ENCODE measurements around the gene PAK5. TPM values are rescaled to one million over a fixed set of nuclear protein-coding genes. Genes with fewer than 3 reads are reported as not detected.
A peak's percentile ranks its signal among the peaks of the same experiment; 100 is the strongest.

PAK5 gene
- total RNA-seq (ENCODE audit: low replicate concordance), result 1.6 and 1.9 TPM in 2 replicates

DNA sequence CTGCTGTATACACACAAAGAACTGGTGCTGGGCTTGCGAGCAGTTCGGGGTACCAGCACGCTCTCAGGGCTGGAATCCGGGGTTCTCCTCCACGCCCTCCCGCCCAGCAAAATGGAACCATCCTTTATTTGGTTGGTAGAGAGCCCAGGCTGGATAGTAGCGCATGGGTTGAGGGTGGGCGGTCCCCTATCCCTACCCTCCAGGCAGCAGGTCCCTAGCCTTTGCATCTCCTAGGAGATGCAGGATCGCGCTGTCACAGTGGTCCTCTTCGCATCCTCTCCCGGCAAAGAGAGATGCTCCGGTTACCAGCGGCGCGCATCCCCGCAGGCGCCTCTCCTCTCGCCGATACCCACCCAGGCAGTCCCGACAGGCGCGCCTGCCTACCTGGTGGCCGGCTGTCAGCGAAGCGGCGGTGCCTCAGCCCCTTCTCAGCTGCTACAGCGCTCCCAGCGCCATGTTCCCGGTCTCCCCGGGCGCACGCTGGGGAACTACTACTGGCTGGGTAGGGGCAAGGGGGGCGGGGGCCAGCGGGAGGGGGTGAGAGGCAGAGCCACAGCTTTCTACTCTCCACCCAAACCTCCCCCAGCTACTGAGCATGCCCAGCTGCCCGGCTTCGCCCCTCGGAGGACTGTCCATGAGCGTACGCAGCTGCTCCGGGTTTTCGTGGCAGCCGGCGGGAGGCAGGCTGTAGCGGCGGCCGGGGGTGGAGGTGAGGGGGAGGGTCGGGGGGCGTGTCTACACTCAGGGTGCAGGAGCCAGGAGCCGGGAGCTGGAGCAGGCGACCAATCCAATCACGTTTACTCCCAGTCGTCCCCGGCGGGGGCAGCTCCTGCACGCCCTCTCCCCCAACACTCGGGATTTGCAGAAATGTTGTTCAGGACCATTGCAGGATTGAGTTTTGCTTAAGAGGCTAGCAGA lies at the start of gene PAK5:
Gene PAK5 (minus strand): TSS at position 699 of the 918 bp plus-strand sequence. CDS start 194,748 bp downstream, outside the sequence.
- no peaks in the 10 kb centered on the region for H3K36me3 Mint-ChIP-seq
- peak within 1 kb of the TSS; percentile 39 for H3K27ac Mint-ChIP-seq
- Histone ChIP-seq H3K79me2 (ENCODE audit: low read depth) (no peaks in the 10 kb centered on the region), H3F3A (ENCODE audit: low read depth) (peaks cover 12% of the 10 kb centered on the region), H3K27ac (no peak within 1 kb of the TSS), H3K27me3 (peaks cover 39% of the 10 kb centered on the region), H2AFZ (replicated peaks) (peak within 1 kb of the TSS; percentile 99), H3K4me3 (peak within 1 kb of the TSS; percentile 69), H3K4me2 (peak within 1 kb of the TSS; percentile 100), H3K9ac (no peak within 1 kb of the TSS), H3K4me1 (peaks cover 12% of the 10 kb centered on the region), H3K36me3 (no peaks in the 10 kb centered on the region), H3K9me3 (ENCODE audit: low read depth) (no peaks in the 10 kb centered on the region), H4K20me1 (ENCODE audit: low read depth) (no peaks in the 10 kb centered on the region)
- peaks cover 11% of the 10 kb centered on the region for H3K4me1 Mint-ChIP-seq
- H3K27me3 Mint-ChIP-seq (ENCODE audit: insufficient read depth, low read depth), result peaks cover 8% of the 10 kb centered on the region
- peak within 1 kb of the TSS; percentile 88 for H3K4me3 Mint-ChIP-seq
- H3K9me3 Mint-ChIP-seq, result peaks cover 6% of the 10 kb centered on the region
- peak; percentile 96 for DNase-seq (ENCODE audit: low spot score)
- TF ChIP-seq EZH2phosphoT487 (IDR thresholded peaks at IDR 0.05) (no peak), CTCF (IDR thresholded peaks at IDR 0.05) (peak; percentile 6), EZH2 (IDR thresholded peaks at IDR 0.05) (peak; percentile 57)

DNA sequence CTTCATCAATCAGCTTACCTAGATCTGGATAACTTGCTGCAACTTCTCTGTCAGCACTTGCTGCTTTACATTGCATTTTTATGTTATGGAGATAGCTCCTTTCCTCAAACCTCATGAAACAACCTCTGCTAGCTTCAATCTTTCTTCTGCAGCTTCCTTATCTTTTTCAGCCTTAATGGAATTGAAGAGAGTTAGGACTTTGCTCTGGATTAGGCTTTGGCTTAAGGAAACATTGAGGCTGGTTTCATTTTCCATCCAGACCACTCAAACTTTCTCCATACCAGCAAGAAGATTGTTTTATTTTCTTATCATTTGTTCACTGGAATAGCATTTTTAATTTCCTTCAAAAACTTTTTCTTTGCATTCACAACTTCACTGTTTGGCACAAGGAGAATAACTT lies 48.8 kb upstream of the PAK5 start:
- H3K36me3 Mint-ChIP-seq, result no peaks in the 10 kb centered on the region

GRCh38 chr20:9886227-9886626 lies 47.4 kb upstream of the PAK5 start:
- H3K36me3 Mint-ChIP-seq, result no peaks in the 10 kb centered on the region
- TF ChIP-seq EZH2phosphoT487 (IDR thresholded peaks at IDR 0.05), result no peak
- no peak for TF ChIP-seq EZH2 (IDR thresholded peaks at IDR 0.05)
- no peak for TF ChIP-seq CTCF (IDR thresholded peaks at IDR 0.05)
- no peak overlapping the region for H2AFZ ChIP-seq (replicated peaks)
- no peaks in the 10 kb centered on the region for H3K4me1 Mint-ChIP-seq
- no peaks in the 10 kb centered on the region for H3F3A ChIP-seq (ENCODE audit: low read depth)
- no peak overlapping the region for H3K27ac Mint-ChIP-seq
- H3K27ac ChIP-seq, result no peak overlapping the region
- H3K27me3 ChIP-seq, result no peaks in the 10 kb centered on the region
- no peak overlapping the region for H3K4me2 ChIP-seq
- no peak overlapping the region for H3K4me3 Mint-ChIP-seq
- H3K9ac ChIP-seq, result no peak overlapping the region
- H3K27me3 Mint-ChIP-seq (ENCODE audit: insufficient read depth, low read depth), result peaks cover 7% of the 10 kb centered on the region
- no peaks in the 10 kb centered on the region for H4K20me1 ChIP-seq (ENCODE audit: low read depth)
- DNase-seq (ENCODE audit: low spot score), result no peak
- no peaks in the 10 kb centered on the region for H3K79me2 ChIP-seq (ENCODE audit: low read depth)
- H3K36me3 ChIP-seq, result no peaks in the 10 kb centered on the region
- H3K9me3 Mint-ChIP-seq, result peaks cover 4% of the 10 kb centered on the region
- H3K4me3 ChIP-seq, result no peak overlapping the region
- H3K9me3 ChIP-seq (ENCODE audit: low read depth), result no peaks in the 10 kb centered on the region
- H3K4me1 ChIP-seq, result no peaks in the 10 kb centered on the region

More for the DNA sequence above, 48.8 kb upstream of the PAK5 start:
- no peak for TF ChIP-seq CTCF (IDR thresholded peaks at IDR 0.05)
- TF ChIP-seq EZH2 (IDR thresholded peaks at IDR 0.05), result no peak
- no peak for TF ChIP-seq EZH2phosphoT487 (IDR thresholded peaks at IDR 0.05)
- DNase-seq (ENCODE audit: low spot score), result no peak
- no peaks in the 10 kb centered on the region for H3F3A ChIP-seq (ENCODE audit: low read depth)
- no peaks in the 10 kb centered on the region for H3K36me3 ChIP-seq
- H3K79me2 ChIP-seq (ENCODE audit: low read depth), result no peaks in the 10 kb centered on the region
- H3K27me3 Mint-ChIP-seq (ENCODE audit: insufficient read depth, low read depth), result peaks cover 7% of the 10 kb centered on the region
- no peak overlapping the region for H3K4me3 Mint-ChIP-seq
- H3K4me3 ChIP-seq, result no peak overlapping the region
- H3K9me3 ChIP-seq (ENCODE audit: low read depth), result no peaks in the 10 kb centered on the region
- H3K27me3 ChIP-seq, result no peaks in the 10 kb centered on the region
- no peak overlapping the region for H3K27ac Mint-ChIP-seq
- no peak overlapping the region for H2AFZ ChIP-seq (replicated peaks)
- H3K4me2 ChIP-seq, result no peak overlapping the region
- H3K27ac ChIP-seq, result no peak overlapping the region
- H3K4me1 ChIP-seq, result no peaks in the 10 kb centered on the region
- H3K9me3 Mint-ChIP-seq, result peaks cover 4% of the 10 kb centered on the region
- H3K4me1 Mint-ChIP-seq, result no peaks in the 10 kb centered on the region
- H4K20me1 ChIP-seq (ENCODE audit: low read depth), result no peaks in the 10 kb centered on the region
- no peak overlapping the region for H3K9ac ChIP-seq
